ENCODE results near the gene RAP2A.

The RAP2A gene

DNA sequence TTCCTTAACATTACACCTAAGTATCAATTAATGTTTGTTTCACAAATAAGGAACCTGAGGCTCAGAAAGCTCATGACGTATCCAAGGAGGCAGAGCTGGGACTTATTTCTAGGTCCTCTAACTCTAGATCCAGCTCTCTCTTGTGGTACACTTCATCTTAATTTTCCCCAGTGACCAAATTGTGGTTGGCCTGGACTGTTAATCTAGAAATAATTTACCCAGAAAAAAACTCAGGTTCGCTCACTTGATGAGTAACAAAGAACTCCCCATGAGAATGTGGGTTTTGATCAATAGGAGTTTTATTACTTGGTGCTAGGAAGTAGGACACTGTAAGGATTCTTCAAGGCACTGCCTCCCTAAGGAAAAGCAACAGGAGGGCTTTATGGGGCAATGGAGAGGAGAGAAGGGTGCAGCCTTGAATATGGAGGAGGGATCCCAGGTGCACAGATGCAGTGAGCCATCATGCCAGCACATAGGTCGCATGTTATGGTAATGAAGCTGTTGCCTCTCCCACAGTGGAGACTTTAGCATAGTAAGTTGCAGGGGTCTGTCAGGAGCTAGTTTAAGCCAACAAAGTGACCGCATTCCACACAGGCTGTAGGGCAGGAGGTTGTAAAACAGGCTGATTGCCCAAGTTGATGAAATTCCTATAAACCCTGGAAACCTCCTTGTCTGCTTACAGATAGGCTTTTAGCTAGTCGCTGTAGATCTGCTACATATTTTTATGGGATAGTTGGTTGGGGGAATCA lies 14.7 kb downstream of the RAP2A start:
- DNase-seq (ENCODE audit: low read depth in 2 of 2), result no peak

DNA sequence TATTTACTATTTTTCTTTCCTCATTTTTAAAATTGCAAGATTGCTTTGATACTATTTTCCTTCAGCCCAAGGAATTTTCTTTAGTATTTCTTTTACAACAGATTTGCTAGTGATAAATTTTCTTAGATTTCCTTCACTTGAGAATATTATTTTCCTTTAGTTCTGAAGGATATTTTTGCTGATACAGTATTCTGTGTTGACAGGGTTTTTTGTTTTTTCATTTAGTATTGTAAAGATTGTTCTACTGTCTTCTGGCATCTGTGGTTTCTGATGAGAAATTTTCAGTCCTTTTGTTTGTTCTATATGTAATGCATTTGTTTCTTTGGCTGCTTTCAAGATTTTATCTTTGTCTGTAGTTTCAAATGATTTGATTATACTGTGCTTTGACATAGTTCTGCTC lies 20.7 kb downstream of the RAP2A start:
- DNase-seq (ENCODE audit: low read depth in 2 of 2), result no peak

DNA sequence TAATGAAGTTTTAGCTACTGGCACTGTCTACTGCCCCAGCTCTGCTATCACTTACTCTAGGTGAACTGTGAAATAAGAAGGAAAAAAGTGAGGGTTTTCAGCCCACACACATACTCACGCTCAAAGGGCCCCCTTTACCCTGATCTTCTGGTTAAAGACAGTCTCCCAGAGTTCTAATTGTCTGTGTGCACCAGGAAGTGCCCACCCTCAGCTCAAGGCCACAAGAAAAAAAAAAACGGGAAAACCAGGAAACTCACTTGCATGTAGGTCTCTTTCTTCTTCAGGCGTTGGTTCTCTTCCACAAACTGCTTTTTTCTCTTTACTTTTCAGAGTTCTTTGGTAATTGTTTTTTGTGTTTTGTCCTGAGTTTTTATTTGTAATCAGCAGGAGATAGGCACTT lies 22.1 kb downstream of the RAP2A start:
- DNase-seq (ENCODE audit: low read depth in 2 of 2), result no peak

GRCh38 chr13:97459215-97459777 lies 25.3 kb downstream of the RAP2A start:
- DNase-seq (ENCODE audit: low read depth in 2 of 2), result no peak

DNA sequence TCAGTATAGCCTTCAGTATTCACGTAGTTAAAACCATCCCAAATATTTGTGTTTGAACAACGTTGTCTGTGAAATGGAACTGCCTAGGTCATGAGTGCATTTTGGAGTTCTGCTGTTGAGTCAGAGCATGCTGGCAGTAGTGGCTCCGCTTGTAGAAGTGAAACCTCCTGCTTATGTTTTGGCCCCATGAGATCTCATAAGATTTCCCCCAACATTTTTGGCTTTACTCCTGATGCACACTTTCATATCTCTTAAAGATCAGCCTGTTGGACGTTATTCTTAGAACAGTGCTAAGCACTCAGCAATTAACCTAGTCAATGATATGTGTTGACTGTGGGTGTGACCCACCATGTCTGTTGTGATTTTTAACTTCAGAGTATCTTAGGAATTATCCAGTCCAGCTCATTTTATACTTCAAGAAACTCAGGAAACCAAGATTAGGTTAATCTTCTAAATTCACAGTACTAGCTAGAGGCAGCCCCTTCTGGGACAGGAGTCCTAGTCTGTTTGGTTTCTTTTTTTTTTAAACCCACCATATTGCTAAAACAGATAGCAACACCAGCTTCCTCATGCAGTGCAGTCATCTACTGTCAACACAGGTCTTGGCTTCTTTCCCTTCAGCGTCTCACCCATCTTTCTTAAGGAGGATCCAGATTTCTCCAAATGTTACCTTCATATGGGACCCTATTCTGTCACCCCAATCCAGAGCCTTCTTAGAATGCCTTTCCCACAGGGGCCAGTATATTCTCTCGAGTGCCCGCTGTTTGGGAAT lies 26.2 kb downstream of the RAP2A start:
- DNase-seq (ENCODE audit: low read depth in 2 of 2), result no peak

DNA sequence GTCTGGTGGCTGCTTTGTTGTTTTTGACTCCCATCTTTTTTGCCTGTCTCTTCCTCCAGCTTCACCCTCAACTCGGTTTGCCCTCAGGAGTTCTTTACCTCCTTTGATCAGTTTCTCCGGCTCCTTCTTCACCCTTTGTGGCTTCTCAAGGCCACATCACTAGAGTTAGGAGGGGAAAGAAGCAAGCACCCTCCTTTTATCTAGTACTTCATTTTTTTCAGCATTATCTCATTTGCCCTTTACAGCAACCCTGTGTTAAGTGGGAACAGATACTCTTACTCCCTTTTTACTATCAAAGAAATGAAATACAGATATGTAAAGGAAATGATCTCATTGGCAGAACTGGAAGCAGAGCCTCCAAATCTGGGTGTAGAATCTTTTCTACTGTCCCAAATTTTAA lies 26.9 kb downstream of the RAP2A start:
- DNase-seq (ENCODE audit: low read depth in 2 of 2), result no peak

GRCh38 chr13:97464561-97464960 lies 30.6 kb downstream of the RAP2A start:
- no peak for DNase-seq (ENCODE audit: low read depth in 2 of 2)

DNA sequence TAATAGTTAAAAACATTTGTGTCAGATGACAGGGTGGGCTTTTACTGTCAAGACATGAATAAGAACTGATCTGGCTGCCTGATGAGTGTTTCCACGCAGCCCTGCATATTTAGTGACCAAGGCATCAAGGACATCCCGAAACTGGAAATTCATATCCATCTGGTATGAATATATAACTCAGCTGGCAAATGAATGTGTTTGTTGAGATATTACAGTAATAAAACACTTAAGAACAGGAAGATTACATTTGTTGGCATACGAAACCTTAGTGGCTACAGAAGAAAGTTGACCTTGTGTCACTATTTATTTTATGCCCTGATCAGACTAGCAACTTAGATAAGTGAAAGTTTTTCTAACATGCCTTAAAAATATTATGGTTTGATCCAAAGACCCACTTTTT lies 32.8 kb downstream of the RAP2A start:
- DNase-seq (ENCODE audit: low read depth in 2 of 2), result no peak

GRCh38 chr13:97468331-97468730 lies 34.4 kb downstream of the RAP2A start:
- no peak for DNase-seq (ENCODE audit: low read depth in 2 of 2)

DNA sequence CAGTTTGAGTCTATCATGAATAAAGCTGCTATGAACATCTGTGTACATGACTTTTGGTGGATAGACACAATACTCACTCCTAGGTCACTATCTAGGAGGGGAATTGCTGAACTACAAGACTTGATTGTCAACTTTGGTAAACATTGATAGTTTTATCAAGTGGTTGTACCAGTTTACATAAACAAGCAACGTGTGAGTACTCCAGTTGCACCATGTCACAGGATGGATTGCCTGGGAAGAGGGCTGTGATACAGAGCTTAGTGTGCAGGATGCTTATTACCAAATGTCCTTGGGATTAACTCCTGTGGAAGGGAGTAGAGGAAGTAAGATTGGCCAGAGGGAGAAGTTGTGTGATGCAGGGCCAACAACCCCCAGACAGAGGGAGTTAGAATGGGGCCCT lies 37.7 kb downstream of the RAP2A start:
- no peak for DNase-seq (ENCODE audit: low read depth in 2 of 2)

GRCh38 chr13:97474349-97474980 lies 40.5 kb downstream of the RAP2A start:
- no peak for DNase-seq (ENCODE audit: low read depth in 2 of 2)

DNA sequence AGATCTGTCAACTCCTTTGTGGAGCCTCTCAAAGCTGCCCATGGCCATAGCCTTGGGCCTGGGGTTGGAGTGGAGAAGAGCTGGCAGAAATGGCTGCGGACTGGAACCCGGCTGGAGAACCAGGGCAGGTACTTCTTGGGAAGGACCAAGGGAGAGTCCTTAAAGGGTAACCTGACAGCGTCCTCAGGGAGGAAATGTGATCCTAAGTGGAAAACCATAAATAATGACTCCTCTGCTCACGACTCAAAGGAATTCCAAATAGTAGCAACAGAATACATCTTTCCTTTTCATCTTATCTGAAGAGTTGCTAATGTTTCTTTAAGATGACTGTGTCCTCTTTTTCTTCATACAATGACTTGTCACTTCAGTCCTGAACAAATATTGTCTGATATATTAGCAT lies 41.0 kb downstream of the RAP2A start:
- DNase-seq (ENCODE audit: low read depth in 2 of 2), result no peak

- DNase-seq (ENCODE audit: low read depth in 2 of 2), result no peak
These were observed 43.9 kb downstream of the RAP2A start for GRCh38 chr13:97477844-97478243.

- no peak for DNase-seq (ENCODE audit: low read depth in 2 of 2)
These were observed 44.3 kb downstream of the RAP2A start for GRCh38 chr13:97478247-97478646.

GRCh38 chr13:97483465-97483864 lies 49.5 kb downstream of the RAP2A start:
- DNase-seq (ENCODE audit: low read depth in 2 of 2), result no peak

GRCh38 chr13:97484301-97484700 lies 50.3 kb downstream of the RAP2A start:
- DNase-seq (ENCODE audit: low read depth in 2 of 2), result no peak

- no peak for DNase-seq (ENCODE audit: low read depth in 2 of 2)
These were observed 51.4 kb downstream of the RAP2A start for GRCh38 chr13:97485320-97485719.

DNA sequence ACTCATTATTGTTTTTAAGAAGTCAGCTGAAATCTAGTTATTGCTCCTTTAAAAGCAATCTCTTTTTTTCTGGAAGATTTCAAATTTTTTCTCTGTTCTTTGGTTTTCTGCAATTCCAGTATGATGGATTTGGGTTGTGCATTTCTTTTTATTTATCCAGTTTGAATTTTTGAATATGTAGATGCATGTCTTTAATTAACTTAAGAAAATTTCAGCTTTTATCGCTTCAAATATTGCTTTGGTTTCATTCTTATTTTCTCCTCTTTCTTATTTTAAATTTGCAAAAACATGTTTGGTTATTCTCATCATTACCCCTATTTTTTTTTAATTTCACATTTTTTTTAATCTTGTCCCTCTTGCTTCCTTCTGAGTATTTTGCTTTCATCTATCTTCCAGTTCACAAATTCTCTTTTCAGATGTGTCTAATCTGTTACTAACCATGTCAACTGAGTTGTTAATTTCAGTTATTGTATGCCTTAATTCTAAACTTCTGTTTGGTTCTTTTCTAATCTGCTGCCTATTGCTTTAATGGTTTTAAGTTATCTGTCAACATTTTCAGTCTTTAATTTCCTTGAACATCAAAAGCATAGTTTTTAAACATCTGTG lies 56.8 kb downstream of the RAP2A start:
- DNase-seq (ENCODE audit: low read depth in 2 of 2), result no peak

DNA sequence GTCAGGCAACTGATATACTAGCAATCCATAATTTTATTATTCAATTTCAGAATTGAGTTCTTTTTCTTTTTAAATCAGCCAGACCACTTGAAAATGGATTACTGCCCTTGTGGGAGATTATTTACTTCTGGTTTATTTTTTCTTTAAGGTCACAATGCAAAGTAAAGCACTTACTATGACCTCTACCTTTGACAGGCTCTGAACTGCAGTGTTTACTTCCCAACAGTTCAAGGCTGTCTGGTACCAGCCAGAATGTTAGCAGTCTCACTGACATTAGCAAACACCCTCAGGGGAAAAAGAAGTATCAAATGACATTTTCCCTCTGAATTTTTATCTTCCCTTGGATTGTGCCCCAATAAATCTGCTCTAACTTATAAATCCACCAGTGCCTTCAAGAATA lies 57.5 kb downstream of the RAP2A start:
- DNase-seq (ENCODE audit: low read depth in 2 of 2), result no peak

DNA sequence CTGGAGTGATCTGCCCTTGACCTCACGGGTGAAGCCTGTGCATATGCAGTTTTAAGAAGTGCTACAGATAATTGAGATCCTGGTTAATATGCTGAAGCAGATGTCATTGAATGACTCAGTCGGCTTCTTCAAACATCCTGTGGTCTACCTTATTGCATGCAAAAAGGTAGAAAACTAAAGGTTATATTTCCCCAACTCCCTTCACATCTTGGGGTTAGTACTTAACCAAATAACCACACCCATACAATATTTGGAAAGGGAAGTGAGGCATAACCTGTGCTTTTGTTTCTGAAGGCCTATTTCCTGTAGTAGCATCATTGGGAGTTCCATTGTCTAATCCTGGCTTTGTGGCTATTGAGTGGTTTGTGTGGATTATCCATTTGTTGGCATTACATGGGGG lies 58.3 kb downstream of the RAP2A start:
- no peak for DNase-seq (ENCODE audit: low read depth in 2 of 2)

- DNase-seq (ENCODE audit: low read depth in 2 of 2), result no peak
These were observed 58.9 kb downstream of the RAP2A start for GRCh38 chr13:97492684-97493371.

- no peak for DNase-seq (ENCODE audit: low read depth in 2 of 2)
These were observed 59.5 kb downstream of the RAP2A start for GRCh38 chr13:97493456-97493855.
